H1 (cell line): Measurements from ENCODE around the gene STK16. TPM values are rescaled to one million over a fixed set of nuclear protein-coding genes. Genes with fewer than 3 reads are reported as not detected.

ENCODE experiments used
- CTCF ChIA-PET: fragments of 300-600 bp; sonication (Branson Sonifier 250); formaldehyde crosslinking; loops from one replicate; lab custom pipeline; 2021; ENCODE audit not compliant: partially characterized antibody; lab: Charles Lee
- POLR2A ChIA-PET: fragments of 300-600 bp; sonication (Branson Sonifier 250); formaldehyde crosslinking; loops from one replicate; lab custom pipeline; 2021; ENCODE audit warnings: inconsistent platforms; ENCODE audit not compliant: partially characterized antibody; lab: Charles Lee
- DNase-seq, 2 experiments: peaks; one replicate each; pipeline versions ENCODE4 v3.0.0 to v3.0.0-alpha.2; 2010 to 2022; ENCODE audit warnings: low spot score in 2 of 2, low read depth in 1 of 2, mixed read lengths in 1 of 2
- FAIRE-seq: peaks from 2 replicates; lab custom pipeline; 2011; peaks lifted over from hg19 to GRCh38; lab: Jason Lieb, UNC
- H2AFZ ChIP-seq: 2 replicates; pipeline ENCODE4 v1.8.1; 2012; ENCODE audit warnings: low read length, inconsistent platforms
- H2AK5ac ChIP-seq: 2 replicates; pipeline ENCODE4 v1.6.1; 2013; ENCODE audit warnings: low read depth, low read length
- H2BK120ac ChIP-seq: replicated peaks from 2 replicates; pipeline ENCODE3; 2013; ENCODE audit warnings: low read depth, low read length, inconsistent platforms
- H2BK12ac ChIP-seq: 2 replicates; pipeline ENCODE4 v1.6.1; 2013; ENCODE audit warnings: low read depth, low read length
- H2BK15ac ChIP-seq: 2 replicates; pipeline ENCODE4 v1.6.1; 2013; ENCODE audit warnings: low read length
- H2BK20ac ChIP-seq: 2 replicates; pipeline ENCODE4 v1.6.1; 2013; ENCODE audit warnings: low read length
- H2BK5ac ChIP-seq: 2 replicates; pipeline ENCODE4 v1.6.1; 2013; ENCODE audit warnings: low read depth, low read length
- H3K14ac ChIP-seq: 2 replicates; pipeline ENCODE4 v1.6.1; 2013; ENCODE audit warnings: inconsistent platforms; ENCODE audit not compliant: insufficient read length
- H3K18ac ChIP-seq: 2 replicates; pipeline ENCODE4 v1.6.1; 2013; ENCODE audit warnings: low read length; ENCODE audit errors: extremely low read depth
- H3K23ac ChIP-seq: 2 replicates; pipeline ENCODE4 v1.6.1; 2013; ENCODE audit warnings: inconsistent platforms; ENCODE audit not compliant: insufficient read length
- H3K23me2 ChIP-seq: 2 replicates; pipeline ENCODE4 v1.6.1; 2013; ENCODE audit warnings: low read depth, low read length
- H3K27ac ChIP-seq: 2 replicates; pipeline ENCODE4 v1.6.1; 2011; ENCODE audit warnings: low read depth, low read length, inconsistent platforms
- H3K27me3 ChIP-seq, 4 experiments: replicated peaks in 1 of 4; 1 replicate in 1 of 4; 2 replicates in 3 of 4; pipeline versions ENCODE4 v1.6.1 to v1.8.1; 2011 to 2013; ENCODE audit warnings: low read length in 3 of 4, mild to moderate bottlenecking in 3 of 4, inconsistent platforms in 2 of 4, mixed read lengths in 2 of 4, moderate library complexity in 1 of 4; ENCODE audit not compliant: control insufficient read depth in 3 of 4, insufficient read depth in 3 of 4; ENCODE audit errors: extremely low read depth in 1 of 4
- H3K36me3 ChIP-seq, 4 experiments: 2 replicates each; pipeline versions ENCODE4 v1.6.1 to v1.8.1; 2011 to 2013; ENCODE audit warnings: mild to moderate bottlenecking in 4 of 4, low read length in 3 of 4, moderate library complexity in 2 of 4, control low read depth in 1 of 4, inconsistent platforms in 1 of 4; ENCODE audit not compliant: insufficient read depth in 4 of 4, control insufficient read depth in 2 of 4
- H3K4ac ChIP-seq: replicated peaks from 2 replicates; pipeline ENCODE3; 2013; ENCODE audit warnings: low read length, low read depth, mixed read lengths, inconsistent platforms; ENCODE audit not compliant: insufficient read length
- H3K4me1 ChIP-seq, 4 experiments: replicated peaks in 1 of 4; 1 replicate in 1 of 4; 2 replicates in 3 of 4; pipeline versions ENCODE4 v1.6.1 to v1.8.1; 2011 to 2013; ENCODE audit warnings: low read length in 3 of 4, inconsistent platforms in 2 of 4, mixed read lengths in 1 of 4; ENCODE audit not compliant: insufficient read depth in 4 of 4, control insufficient read depth in 3 of 4
- H3K4me2 ChIP-seq, 2 experiments: 2 replicates each; pipeline versions ENCODE4 v1.6.1 to v1.8.1; 2011 to 2013; ENCODE audit warnings: low read depth in 2 of 2, low read length in 2 of 2, control low read depth in 1 of 2, inconsistent platforms in 1 of 2, mild to moderate bottlenecking in 1 of 2; ENCODE audit not compliant: insufficient read depth in 1 of 2
- H3K4me3 ChIP-seq, 4 experiments: fragments of 200-600, 300-600 bp in 1 of 4; sonication (generic), shearing (Covaris generic), sonication (Bioruptor Twin) in 1 of 4; 2 replicates each; pipeline versions ENCODE4 v1.5.1 to v1.8.1; 2011 to 2016; ENCODE audit warnings: low read length in 4 of 4, low read depth in 3 of 4, control low read depth in 2 of 4, inconsistent platforms in 2 of 4, mild to moderate bottlenecking in 2 of 4, mixed read lengths in 1 of 4, moderate library complexity in 1 of 4; ENCODE audit not compliant: insufficient read depth in 2 of 4; ENCODE audit errors: extremely low read depth in 1 of 4
- H3K56ac ChIP-seq: replicated peaks from 2 replicates; pipeline ENCODE3; 2013; ENCODE audit warnings: low read depth, mild to moderate bottlenecking, mixed read lengths, low read length, inconsistent platforms; ENCODE audit not compliant: insufficient read length
- H3K79me1 ChIP-seq: 2 replicates; pipeline ENCODE4 v1.6.1; 2013; ENCODE audit warnings: low read depth, low read length, control low read depth
- H3K79me2 ChIP-seq, 2 experiments: 2 replicates each; pipeline versions ENCODE4 v1.6.1 to v1.8.1; 2012 to 2013; ENCODE audit warnings: low read length in 2 of 2, mild to moderate bottlenecking in 2 of 2, inconsistent platforms in 1 of 2; ENCODE audit not compliant: insufficient read depth in 2 of 2, control insufficient read depth in 1 of 2
- H3K9ac ChIP-seq, 4 experiments: replicated peaks in 1 of 4; 1 replicate in 1 of 4; 2 replicates in 3 of 4; pipeline versions ENCODE4 v1.6.1 to v1.8.1; 2011 to 2013; ENCODE audit warnings: low read depth in 3 of 4, low read length in 3 of 4, control low read depth in 2 of 4, mild to moderate bottlenecking in 2 of 4, moderate library complexity in 2 of 4, inconsistent platforms in 1 of 4; ENCODE audit errors: extremely low read depth in 1 of 4
- H3K9me3 ChIP-seq, 2 experiments: 2 replicates each; pipeline versions ENCODE4 v1.6.1 to v1.8.1; 2012 to 2013; ENCODE audit warnings: mild to moderate bottlenecking in 2 of 2, moderate library complexity in 2 of 2, control low read depth in 1 of 2, inconsistent platforms in 1 of 2, low read depth in 1 of 2, low read length in 1 of 2, mixed read lengths in 1 of 2; ENCODE audit not compliant: insufficient read depth in 2 of 2
- H4K20me1 ChIP-seq, 2 experiments: replicated peaks in 1 of 2; 2 replicates each; pipeline versions ENCODE3 to v1.8.1; 2011 to 2013; ENCODE audit warnings: inconsistent platforms in 2 of 2, low read length in 2 of 2, mild to moderate bottlenecking in 1 of 2; ENCODE audit not compliant: insufficient read depth in 2 of 2, control insufficient read depth in 1 of 2
- H4K5ac ChIP-seq: 2 replicates; pipeline ENCODE4 v1.6.1; 2013; ENCODE audit warnings: low read length, low read depth, mixed read lengths, inconsistent platforms; ENCODE audit not compliant: insufficient read length
- H4K8ac ChIP-seq: 2 replicates; pipeline ENCODE4 v1.8.0; 2013; ENCODE audit warnings: mild to moderate bottlenecking, moderate library complexity, low read length, inconsistent platforms; ENCODE audit not compliant: insufficient read depth; ENCODE audit errors: extremely low read depth
- H4K91ac ChIP-seq: replicated peaks from 2 replicates; pipeline ENCODE3; 2013; ENCODE audit warnings: low read length, mixed read lengths, inconsistent platforms; ENCODE audit not compliant: insufficient read length
- ATF3 ChIP-seq: IDR thresholded peaks from 2 replicates; pipeline ENCODE4 v1.6.1; 2011; ENCODE audit warnings: low read depth, mild to moderate bottlenecking, low read length; ENCODE audit not compliant: insufficient read depth
- BRCA1 ChIP-seq: IDR thresholded peaks from 2 replicates; pipeline ENCODE4 v1.6.1; 2012; ENCODE audit warnings: low read depth, low read length, improper control_type of control experiment
- CEBPB ChIP-seq: IDR thresholded peaks from 2 replicates; pipeline ENCODE4 v1.6.1; 2012; ENCODE audit warnings: low read depth, low read length
- CTBP2 ChIP-seq: IDR thresholded peaks from 2 replicates; pipeline ENCODE4 v1.7.0; 2011; ENCODE audit warnings: borderline replicate concordance, mild to moderate bottlenecking, moderate library complexity, mixed read lengths, low read length; ENCODE audit not compliant: insufficient read depth, insufficient read length
- JUND ChIP-seq: IDR thresholded peaks from 2 replicates; pipeline ENCODE4 v1.6.1; 2011; ENCODE audit warnings: mild to moderate bottlenecking, improper control_type of control experiment, low read length
- RAD21 ChIP-seq, 2 experiments: IDR thresholded peaks in 1 of 2; conservative IDR thresholded peaks in 1 of 2; 2 replicates each; pipeline ENCODE4 v1.6.1; 2011; ENCODE audit warnings: low read depth in 2 of 2, low read length in 2 of 2, improper control_type of control experiment in 1 of 2, inconsistent platforms in 1 of 2, mild to moderate bottlenecking in 1 of 2, moderate library complexity in 1 of 2
- WGBS, 2 experiments: shearing (Covaris generic) in 1 of 2; methylation state at CpG; one replicate each; pipeline versions ENCODE4 v1.1.6 to v1.1.7; 2013 to 2015; ENCODE audit warnings: low lambda C conversion rate in 2 of 2, mixed read lengths in 2 of 2, inconsistent platforms in 1 of 2, low coverage in 1 of 2, missing lambda C conversion rate in 1 of 2; ENCODE audit not compliant: insufficient replicate concordance in 2 of 2, insufficient coverage in 1 of 2, insufficient read length in 1 of 2; ENCODE audit errors: extremely low coverage in 1 of 2, missing lambda C conversion rate in 1 of 2; 5-methylcytosine and 5-hydroxymethylcytosine counted together
- polyA plus RNA-seq, 7 experiments: library from polyadenylated mRNA; depleted of rRNA in 3 of 7; stranded (reverse) in 5 of 7; unstranded in 2 of 7; fragments of >200 nt in 5 of 7; fragments of 200-250 nt in 2 of 7; gene quantifications; 1 replicate in 5 of 7; 2 replicates in 1 of 7; 4 replicates in 1 of 7; pipeline versions ENCODE4 v1.2.1 to v1.2.3, GENCODE V29; 2011 to 2013; ENCODE audit warnings: missing spikeins in 2 of 7, mixed read lengths in 2 of 7
- total RNA-seq: library from RNA; stranded (reverse); fragmentation: NEBNext Ultra II Directional; extraction: Animal tissue kit (Norgen Biotek cat#: 25700); gene quantifications from 2 replicates; pipeline ENCODE4 v1.2.1, GENCODE V29; 2021

STK16 gene
- total and polyA plus RNA-seq, 2 of the 8 experiments (the other 6 are each of a cell fraction or from before 2014, with no cell fraction given) = 21.3 to 51.4 TPM

DNA sequence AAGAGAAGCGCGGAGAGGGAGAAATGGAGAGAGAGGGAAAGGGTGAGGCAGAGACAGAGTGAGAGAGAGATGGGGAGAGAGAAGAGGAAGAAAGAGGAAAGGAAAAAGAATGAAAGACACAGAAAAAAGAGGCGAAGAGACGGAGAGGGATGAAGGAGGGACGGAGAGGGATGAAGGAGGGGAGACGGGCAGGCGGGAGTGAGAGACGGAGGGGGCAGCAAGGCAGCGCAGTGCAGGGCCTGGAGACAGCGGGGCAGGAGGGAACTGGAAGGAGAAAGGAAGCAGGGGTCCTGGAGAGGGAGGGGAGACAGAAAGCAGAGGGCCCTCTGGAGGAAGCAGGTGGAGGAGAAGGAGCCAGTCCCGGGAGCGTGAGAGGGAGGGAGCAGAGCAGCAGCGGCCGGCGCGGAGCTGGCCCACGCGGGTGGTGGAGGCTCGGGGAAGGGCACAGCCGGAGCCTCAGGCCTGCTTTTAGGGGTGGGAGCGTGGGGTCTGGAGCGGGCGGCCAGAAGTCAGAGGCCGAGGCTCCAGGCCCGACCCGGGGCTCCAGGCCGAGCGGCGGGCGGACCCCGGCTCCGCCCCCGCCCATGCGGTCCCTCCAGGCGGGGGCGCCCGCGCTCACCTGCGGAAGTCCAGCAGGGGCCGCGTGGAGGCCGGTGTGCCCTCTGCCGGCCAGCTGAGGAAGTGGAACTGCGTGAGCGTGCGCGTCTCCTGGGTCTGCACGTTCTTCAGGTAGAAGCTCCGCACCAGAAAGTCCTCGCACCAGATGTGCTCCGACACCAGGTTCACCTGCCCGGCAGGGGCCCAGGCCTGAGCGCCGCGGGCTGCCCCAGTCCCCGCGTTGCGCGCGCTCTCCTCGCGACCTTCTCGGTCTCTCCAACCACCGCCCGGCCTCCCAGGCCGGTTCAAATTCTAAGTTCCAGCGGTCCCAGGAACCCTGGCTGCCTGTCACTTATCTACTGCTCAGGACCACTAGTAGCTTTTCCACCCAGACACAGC lies 49.4 kb downstream of the STK16 start:
- no peak overlapping the region for H3K56ac ChIP-seq
- H3K27me3 ChIP-seq = peaks cover 0 to 32% (median 19%) of the 10 kb centered on the region in 4 experiments; a peak in 6 of 7 replicates
- 0 out of 2 replicates have a peak overlapping the region, but pooled peaks have one; percentile 29 for H2BK15ac ChIP-seq
- H4K91ac ChIP-seq = peak overlapping the region; percentile 72
- peaks cover 0 to 8% (median 3%) of the 10 kb centered on the region in 4 experiments; a peak in 4 of 7 replicates for H3K4me1 ChIP-seq
- H3K79me2 ChIP-seq = no peaks in the 10 kb centered on the region
- FAIRE-seq (no peak), DNase-seq (peak; percentile 89 to 96)
- H3K23ac ChIP-seq = no peak overlapping the region
- H2BK12ac ChIP-seq = no peak overlapping the region
- H2BK5ac ChIP-seq = peak overlapping the region; percentile 81; the same call in 1 of the 2 replicates
- 0 out of 2 replicates have a peak overlapping the region, but pooled peaks have one; percentile 27 for H2AFZ ChIP-seq
- H3K18ac ChIP-seq = peak overlapping the region; percentile 83
- H4K8ac ChIP-seq = no peak overlapping the region; the same call in 1 of the 2 replicates
- 0 out of 4 replicates have a peak, but pooled peaks cover 0 to 5% of the 10 kb centered on the region in 2 experiments for H3K9me3 ChIP-seq
- H3K9ac ChIP-seq = peak overlapping the region in 3 of 4 experiments; percentile 31 to 65 (median 60); a peak in 5 of 7 replicates
- no peaks in the 10 kb centered on the region for H3K36me3 ChIP-seq
- H2BK120ac ChIP-seq = no peak overlapping the region
- H4K5ac ChIP-seq = peak overlapping the region; percentile 46
- H3K79me1 ChIP-seq = no peaks in the 10 kb centered on the region; the same call in 1 of the 2 replicates
- 9% methylated on average over 45 of the region's 67 CpGs; no CpG with 5 or more reads in 1 of the 2 experiments for WGBS, 2 experiments
- peak overlapping the region; percentile 92 for H3K4ac ChIP-seq
- H3K4me2 ChIP-seq = peak overlapping the region; percentile 69 to 76
- POLR2A ChIA-PET = interaction anchor here (0.9 to 4.3 kb wide), 17 partner anchors 8 to 118 kb away, joined by 3 to 33 read pairs (median 4); partner anchors contain the start of genes ABCB6, CNPPD1, DNAJB2 and GLB1L
- CTCF ChIA-PET = interaction anchor here (0.6 to 11.7 kb wide), 67 partner anchors 10 to 292 kb away, joined by 3 to 220 read pairs (median 4); partner anchors contain the start of genes ABCB6, ANKZF1, ATG9A and DNAJB2
- H3K27ac ChIP-seq = peak overlapping the region; percentile 41; the same call in 1 of the 2 replicates
- H2AK5ac ChIP-seq = no peak overlapping the region
- H4K20me1 ChIP-seq = no peaks in the 10 kb centered on the region
- no peak overlapping the region; the same call in 1 of the 2 replicates for H2BK20ac ChIP-seq
- peak overlapping the region; percentile 60 to 79 (median 74) for H3K4me3 ChIP-seq
- peaks cover 4% of the 10 kb centered on the region; the same call in 1 of the 2 replicates for H3K23me2 ChIP-seq
- H3K14ac ChIP-seq = no peak overlapping the region
- TF ChIP-seq CEBPB (no peak; the same call in 1 of the 2 replicates), JUND (peak; percentile 68), CTBP2 (peak; percentile 95), ATF3 (0 out of 2 replicates have a peak, but pooled peaks have one; percentile 54), RAD21 (IDR thresholded peaks at IDR 0.05 in 1 of 2, conservative IDR thresholded peaks at IDR 0.05 in 1 of 2; ENCODE audit: low read depth in 2 of 2, low read length in 2 of 2) (peak; percentile 64 to 78), BRCA1 (no peak)
